K562 (cell line): ENCODE results near the gene DNAJC2. TPM values are rescaled to one million over a fixed set of nuclear protein-coding genes. Genes with fewer than 3 reads are reported as not detected.

Experiments
- CREB1 ChIP-seq, 2 experiments: sonication (generic) in 1 of 2; formaldehyde crosslinking in 1 of 2; IDR thresholded peaks; 2 replicates each; pipeline versions ENCODE4 v1.6.1 to v1.8.0; 2012 to 2022; ENCODE audit warnings: inconsistent platforms in 1 of 2, mild to moderate bottlenecking in 1 of 2, missing genetic modification reagents in 1 of 2, moderate library complexity in 1 of 2
- NBN ChIP-seq: fragments of 450-650 bp; IDR thresholded peaks from 2 replicates; pipeline ENCODE4 v1.6.1; 2016; ENCODE audit warnings: low read depth, mild to moderate bottlenecking
- PHF20 ChIP-seq: fragments of 450-650 bp; IDR thresholded peaks from 2 replicates; pipeline ENCODE4 v1.6.1; 2018; ENCODE audit not compliant: partially characterized antibody
- POLR2AphosphoS2 ChIP-seq: IDR thresholded peaks from 2 replicates; pipeline ENCODE4 v1.6.1; 2012; ENCODE audit warnings: low read length, improper control_type of control experiment
- TSC22D4 ChIP-seq: fragments of 450-650 bp; IDR thresholded peaks from 2 replicates; pipeline ENCODE4 v1.6.1; 2016; ENCODE audit warnings: missing genetic modification characterization, missing biosample characterization, control low read depth
- ZBED1 ChIP-seq: IDR thresholded peaks from 2 replicates; pipeline ENCODE4 v1.6.1; 2014
- ZNF165 ChIP-seq: fragments of 250-450 bp; sonication (Bioruptor Pico); IDR thresholded peaks from 2 replicates; pipeline ENCODE4 v1.4.0; 2020; ENCODE audit warnings: borderline replicate concordance
- polyA plus RNA-seq, 8 experiments: library from polyadenylated mRNA; depleted of rRNA in 4 of 8; stranded (reverse) in 5 of 8; unstranded in 3 of 8; fragments of >200 nt; fragmentation: Nextera tagmentation in 2 of 8; fragmentation: Illumina TruSeq in 1 of 8; extraction: Ambion mirVana in 2 of 8; extraction: Trizol in 1 of 8; gene quantifications; 2 replicates each; pipeline versions ENCODE4 v1.2.1 to v1.2.3, GENCODE V29; 2011 to 2014; ENCODE audit warnings: inconsistent platforms in 1 of 8, missing spikeins in 1 of 8
- total RNA-seq, 7 experiments: library from RNA; depleted of rRNA in 6 of 7; stranded (reverse); fragments of >200 nt in 6 of 7; fragmentation: Illumina TruSeq in 2 of 7; extraction: Trizol in 2 of 7; gene quantifications; 2 replicates each; pipeline versions ENCODE4 v1.2.1 to v1.2.3, GENCODE V29; 2011 to 2021; ENCODE audit warnings: low replicate concordance in 1 of 7
- TF ChIP-seq, protein P1 (sequence below): fragments of 250-450 bp; sonication (Bioruptor Pico); IDR thresholded peaks from 2 replicates; pipeline ENCODE4 v1.4.0; 2020; ENCODE audit warnings: mild to moderate bottlenecking
- TF ChIP-seq, protein P2 (sequence below): fragments of 450-650 bp; formaldehyde crosslinking; IDR thresholded peaks from 2 replicates; pipeline ENCODE4 v1.4.0; 2022; ENCODE audit warnings: missing genetic modification characterization
- TF ChIP-seq, protein P3 (sequence below): fragments of 200-600 bp; sonication (generic); IDR thresholded peaks from one replicate; pipeline ENCODE4 v1.6.1; 2012; ENCODE audit warnings: mild to moderate bottlenecking, low read depth, low read length, inconsistent platforms
- TF ChIP-seq, protein P4 (sequence below): sonication (generic); formaldehyde crosslinking; IDR thresholded peaks from 2 replicates; pipeline ENCODE4 v1.8.0; 2022; ENCODE audit warnings: mild to moderate bottlenecking, missing genetic modification reagents

DNAJC2 gene
- total and polyA plus RNA-seq, 9 of the 15 experiments (the other 6 are each of a cell fraction or from before 2014, with no cell fraction given), result 40.2 to 157 (median 92.1) TPM

DNA sequence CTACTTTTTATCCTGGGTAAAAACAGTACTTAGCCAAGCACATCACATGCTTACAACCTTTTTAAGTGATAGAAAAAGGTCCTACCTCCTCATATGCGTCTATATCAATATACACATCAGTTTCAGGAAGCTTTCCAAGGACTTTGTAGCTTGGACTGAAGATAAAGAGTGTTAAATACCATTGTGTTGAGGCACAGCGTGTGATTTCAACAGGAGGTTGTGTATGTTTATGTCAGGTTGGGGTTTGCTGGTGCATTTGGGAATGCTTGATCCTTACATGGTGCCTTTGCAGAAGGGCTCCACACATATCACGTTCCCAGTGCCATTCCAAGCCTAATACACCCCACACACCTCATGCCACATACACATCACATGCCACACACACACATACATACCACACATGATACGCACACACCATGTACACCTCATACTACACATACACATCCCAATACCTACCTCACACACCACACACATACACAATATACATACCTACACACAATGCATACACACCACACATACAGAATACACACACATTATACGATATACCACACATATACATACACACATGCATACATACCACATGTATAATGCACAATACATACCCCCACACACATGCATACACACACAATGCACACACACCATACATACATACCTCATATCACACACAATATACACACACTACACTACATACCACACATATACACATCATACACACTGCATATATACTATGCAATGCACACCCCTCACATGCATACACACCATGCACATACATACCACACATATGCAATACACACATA is 36.0 kb upstream of the DNAJC2 start (continued):
- TF ChIP-seq NBN, result no peak
- no peak for TF ChIP-seq POLR2AphosphoS2
- TF ChIP-seq CREB1 (IDR thresholded peaks at IDR 0.05), result no peak
- no peak for TF ChIP-seq CREB1 (CRISPR knock-in tag; IDR thresholded peaks at IDR 0.05)
- TF ChIP-seq PHF20, result peak; percentile 41
- TF ChIP-seq, protein P1, sequence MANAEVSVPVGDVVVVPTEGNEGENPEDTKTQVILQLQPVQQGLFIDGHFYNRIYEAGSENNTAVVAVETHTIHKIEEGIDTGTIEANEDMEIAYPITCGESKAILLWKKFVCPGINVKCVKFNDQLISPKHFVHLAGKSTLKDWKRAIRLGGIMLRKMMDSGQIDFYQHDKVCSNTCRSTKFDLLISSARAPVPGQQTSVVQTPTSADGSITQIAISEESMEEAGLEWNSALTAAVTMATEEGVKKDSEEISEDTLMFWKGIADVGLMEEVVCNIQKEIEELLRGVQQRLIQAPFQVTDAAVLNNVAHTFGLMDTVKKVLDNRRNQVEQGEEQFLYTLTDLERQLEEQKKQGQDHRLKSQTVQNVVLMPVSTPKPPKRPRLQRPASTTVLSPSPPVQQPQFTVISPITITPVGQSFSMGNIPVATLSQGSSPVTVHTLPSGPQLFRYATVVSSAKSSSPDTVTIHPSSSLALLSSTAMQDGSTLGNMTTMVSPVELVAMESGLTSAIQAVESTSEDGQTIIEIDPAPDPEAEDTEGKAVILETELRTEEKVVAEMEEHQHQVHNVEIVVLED (CRISPR knock-in tag), result no peak; the same call in 1 of the 2 replicates
- TF ChIP-seq, protein P2, sequence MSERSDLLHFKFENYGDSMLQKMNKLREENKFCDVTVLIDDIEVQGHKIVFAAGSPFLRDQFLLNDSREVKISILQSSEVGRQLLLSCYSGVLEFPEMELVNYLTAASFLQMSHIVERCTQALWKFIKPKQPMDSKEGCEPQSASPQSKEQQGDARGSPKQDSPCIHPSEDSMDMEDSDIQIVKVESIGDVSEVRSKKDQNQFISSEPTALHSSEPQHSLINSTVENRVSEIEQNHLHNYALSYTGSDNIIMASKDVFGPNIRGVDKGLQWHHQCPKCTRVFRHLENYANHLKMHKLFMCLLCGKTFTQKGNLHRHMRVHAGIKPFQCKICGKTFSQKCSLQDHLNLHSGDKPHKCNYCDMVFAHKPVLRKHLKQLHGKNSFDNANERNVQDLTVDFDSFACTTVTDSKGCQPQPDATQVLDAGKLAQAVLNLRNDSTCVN (CRISPR knock-in tag), result no peak
- TF ChIP-seq, protein P3, sequence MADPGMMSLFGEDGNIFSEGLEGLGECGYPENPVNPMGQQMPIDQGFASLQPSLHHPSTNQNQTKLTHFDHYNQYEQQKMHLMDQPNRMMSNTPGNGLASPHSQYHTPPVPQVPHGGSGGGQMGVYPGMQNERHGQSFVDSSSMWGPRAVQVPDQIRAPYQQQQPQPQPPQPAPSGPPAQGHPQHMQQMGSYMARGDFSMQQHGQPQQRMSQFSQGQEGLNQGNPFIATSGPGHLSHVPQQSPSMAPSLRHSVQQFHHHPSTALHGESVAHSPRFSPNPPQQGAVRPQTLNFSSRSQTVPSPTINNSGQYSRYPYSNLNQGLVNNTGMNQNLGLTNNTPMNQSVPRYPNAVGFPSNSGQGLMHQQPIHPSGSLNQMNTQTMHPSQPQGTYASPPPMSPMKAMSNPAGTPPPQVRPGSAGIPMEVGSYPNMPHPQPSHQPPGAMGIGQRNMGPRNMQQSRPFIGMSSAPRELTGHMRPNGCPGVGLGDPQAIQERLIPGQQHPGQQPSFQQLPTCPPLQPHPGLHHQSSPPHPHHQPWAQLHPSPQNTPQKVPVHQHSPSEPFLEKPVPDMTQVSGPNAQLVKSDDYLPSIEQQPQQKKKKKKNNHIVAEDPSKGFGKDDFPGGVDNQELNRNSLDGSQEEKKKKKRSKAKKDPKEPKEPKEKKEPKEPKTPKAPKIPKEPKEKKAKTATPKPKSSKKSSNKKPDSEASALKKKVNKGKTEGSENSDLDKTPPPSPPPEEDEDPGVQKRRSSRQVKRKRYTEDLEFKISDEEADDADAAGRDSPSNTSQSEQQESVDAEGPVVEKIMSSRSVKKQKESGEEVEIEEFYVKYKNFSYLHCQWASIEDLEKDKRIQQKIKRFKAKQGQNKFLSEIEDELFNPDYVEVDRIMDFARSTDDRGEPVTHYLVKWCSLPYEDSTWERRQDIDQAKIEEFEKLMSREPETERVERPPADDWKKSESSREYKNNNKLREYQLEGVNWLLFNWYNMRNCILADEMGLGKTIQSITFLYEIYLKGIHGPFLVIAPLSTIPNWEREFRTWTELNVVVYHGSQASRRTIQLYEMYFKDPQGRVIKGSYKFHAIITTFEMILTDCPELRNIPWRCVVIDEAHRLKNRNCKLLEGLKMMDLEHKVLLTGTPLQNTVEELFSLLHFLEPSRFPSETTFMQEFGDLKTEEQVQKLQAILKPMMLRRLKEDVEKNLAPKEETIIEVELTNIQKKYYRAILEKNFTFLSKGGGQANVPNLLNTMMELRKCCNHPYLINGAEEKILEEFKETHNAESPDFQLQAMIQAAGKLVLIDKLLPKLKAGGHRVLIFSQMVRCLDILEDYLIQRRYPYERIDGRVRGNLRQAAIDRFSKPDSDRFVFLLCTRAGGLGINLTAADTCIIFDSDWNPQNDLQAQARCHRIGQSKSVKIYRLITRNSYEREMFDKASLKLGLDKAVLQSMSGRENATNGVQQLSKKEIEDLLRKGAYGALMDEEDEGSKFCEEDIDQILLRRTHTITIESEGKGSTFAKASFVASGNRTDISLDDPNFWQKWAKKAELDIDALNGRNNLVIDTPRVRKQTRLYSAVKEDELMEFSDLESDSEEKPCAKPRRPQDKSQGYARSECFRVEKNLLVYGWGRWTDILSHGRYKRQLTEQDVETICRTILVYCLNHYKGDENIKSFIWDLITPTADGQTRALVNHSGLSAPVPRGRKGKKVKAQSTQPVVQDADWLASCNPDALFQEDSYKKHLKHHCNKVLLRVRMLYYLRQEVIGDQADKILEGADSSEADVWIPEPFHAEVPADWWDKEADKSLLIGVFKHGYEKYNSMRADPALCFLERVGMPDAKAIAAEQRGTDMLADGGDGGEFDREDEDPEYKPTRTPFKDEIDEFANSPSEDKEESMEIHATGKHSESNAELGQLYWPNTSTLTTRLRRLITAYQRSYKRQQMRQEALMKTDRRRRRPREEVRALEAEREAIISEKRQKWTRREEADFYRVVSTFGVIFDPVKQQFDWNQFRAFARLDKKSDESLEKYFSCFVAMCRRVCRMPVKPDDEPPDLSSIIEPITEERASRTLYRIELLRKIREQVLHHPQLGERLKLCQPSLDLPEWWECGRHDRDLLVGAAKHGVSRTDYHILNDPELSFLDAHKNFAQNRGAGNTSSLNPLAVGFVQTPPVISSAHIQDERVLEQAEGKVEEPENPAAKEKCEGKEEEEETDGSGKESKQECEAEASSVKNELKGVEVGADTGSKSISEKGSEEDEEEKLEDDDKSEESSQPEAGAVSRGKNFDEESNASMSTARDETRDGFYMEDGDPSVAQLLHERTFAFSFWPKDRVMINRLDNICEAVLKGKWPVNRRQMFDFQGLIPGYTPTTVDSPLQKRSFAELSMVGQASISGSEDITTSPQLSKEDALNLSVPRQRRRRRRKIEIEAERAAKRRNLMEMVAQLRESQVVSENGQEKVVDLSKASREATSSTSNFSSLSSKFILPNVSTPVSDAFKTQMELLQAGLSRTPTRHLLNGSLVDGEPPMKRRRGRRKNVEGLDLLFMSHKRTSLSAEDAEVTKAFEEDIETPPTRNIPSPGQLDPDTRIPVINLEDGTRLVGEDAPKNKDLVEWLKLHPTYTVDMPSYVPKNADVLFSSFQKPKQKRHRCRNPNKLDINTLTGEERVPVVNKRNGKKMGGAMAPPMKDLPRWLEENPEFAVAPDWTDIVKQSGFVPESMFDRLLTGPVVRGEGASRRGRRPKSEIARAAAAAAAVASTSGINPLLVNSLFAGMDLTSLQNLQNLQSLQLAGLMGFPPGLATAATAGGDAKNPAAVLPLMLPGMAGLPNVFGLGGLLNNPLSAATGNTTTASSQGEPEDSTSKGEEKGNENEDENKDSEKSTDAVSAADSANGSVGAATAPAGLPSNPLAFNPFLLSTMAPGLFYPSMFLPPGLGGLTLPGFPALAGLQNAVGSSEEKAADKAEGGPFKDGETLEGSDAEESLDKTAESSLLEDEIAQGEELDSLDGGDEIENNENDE, result no peak
- TF ChIP-seq, protein P4, sequence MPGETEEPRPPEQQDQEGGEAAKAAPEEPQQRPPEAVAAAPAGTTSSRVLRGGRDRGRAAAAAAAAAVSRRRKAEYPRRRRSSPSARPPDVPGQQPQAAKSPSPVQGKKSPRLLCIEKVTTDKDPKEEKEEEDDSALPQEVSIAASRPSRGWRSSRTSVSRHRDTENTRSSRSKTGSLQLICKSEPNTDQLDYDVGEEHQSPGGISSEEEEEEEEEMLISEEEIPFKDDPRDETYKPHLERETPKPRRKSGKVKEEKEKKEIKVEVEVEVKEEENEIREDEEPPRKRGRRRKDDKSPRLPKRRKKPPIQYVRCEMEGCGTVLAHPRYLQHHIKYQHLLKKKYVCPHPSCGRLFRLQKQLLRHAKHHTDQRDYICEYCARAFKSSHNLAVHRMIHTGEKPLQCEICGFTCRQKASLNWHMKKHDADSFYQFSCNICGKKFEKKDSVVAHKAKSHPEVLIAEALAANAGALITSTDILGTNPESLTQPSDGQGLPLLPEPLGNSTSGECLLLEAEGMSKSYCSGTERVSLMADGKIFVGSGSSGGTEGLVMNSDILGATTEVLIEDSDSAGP, result 0 out of 2 replicates have a peak, but pooled peaks have one; percentile 45
- TF ChIP-seq ZNF165 (CRISPR knock-in tag), result no peak
- no peak for TF ChIP-seq ZBED1
- peak; percentile 66; the same call in 1 of the 2 replicates for TF ChIP-seq TSC22D4 (tag)
